T-helper 9 cell (primary cell): ENCODE data around the gene CDH13.

ENCODE experiments used
- DNase-seq: peaks from one replicate; pipeline ENCODE4 v3.0.0-alpha.2; 2020

CDH13 gene

DNA sequence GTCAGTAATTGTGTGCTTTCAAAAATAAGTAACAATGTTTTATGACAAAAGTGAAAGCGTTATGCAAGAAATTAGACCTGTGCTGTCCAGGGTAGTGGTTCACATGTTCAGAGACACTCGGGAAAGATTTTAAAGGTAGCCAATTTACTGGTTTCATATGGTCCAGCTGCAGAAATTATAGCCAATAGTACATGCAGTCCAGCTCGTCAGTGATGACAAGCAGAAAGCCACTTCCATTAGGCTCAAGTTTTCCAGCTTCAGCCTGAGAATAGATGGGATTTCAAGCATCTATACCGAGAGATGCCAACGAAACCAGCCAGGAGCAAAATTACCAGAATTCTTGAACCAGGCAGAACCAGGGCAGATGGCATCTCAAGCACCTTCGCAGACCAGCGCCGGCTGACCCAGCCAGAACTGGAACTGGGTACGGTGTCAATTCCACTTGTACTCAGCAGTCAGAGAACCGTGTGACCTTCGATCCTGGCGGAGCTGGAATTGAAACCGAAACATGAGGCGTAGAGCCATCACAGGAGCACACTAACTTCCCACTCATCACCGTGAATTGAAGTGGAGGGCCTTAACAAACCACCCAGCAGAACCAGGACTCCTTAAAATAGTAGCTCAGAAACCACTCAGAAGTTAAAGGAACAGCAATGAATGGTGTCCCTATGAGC is 973.2 kb downstream of the CDH13 start:
- DNase-seq, result no peak

DNA sequence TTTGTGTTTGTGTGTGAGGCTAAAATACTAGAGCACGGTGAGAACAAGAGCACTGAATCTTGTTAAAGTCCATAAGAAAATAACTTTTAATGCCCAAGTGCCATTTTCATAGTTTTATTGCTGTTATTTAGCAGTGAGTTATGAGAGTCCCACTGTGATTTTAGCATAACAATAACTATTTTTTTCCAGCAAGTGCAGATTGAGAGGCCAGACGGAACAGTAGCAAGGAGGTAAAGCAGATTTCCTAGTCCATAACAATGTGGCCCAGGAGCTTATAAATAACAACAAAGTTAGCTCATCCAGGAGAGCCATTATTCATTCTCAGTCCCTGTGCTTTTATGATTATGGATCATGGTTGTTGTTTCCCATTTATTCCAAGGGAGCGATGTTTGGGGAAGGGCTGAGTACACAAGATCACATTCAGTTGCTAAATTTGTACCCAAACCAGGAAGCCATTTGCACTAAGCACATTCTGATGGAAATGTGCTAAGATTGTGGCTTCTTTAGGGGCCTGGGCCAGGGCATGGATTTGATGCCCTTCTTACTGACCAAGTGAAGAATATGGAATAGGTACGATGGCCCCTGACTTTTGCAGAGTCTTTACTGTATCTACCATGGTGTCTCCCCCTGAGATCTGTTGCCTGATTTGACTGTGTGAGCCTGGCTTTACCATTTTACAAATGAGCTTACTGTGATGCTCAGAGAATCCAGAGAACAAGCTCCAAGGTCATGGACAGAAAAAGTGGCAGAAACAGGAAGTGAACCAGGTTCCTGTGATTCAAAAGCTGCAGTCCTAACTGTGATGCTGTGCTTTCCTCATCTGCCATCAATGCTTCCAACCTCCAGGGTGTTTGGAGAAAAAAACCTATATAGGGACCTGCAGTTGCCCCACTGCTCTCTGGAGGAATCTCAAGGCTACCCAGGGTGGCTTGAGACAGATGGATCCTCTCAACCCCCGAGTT is 976.3 kb downstream of the CDH13 start:
- no peak for DNase-seq

DNA sequence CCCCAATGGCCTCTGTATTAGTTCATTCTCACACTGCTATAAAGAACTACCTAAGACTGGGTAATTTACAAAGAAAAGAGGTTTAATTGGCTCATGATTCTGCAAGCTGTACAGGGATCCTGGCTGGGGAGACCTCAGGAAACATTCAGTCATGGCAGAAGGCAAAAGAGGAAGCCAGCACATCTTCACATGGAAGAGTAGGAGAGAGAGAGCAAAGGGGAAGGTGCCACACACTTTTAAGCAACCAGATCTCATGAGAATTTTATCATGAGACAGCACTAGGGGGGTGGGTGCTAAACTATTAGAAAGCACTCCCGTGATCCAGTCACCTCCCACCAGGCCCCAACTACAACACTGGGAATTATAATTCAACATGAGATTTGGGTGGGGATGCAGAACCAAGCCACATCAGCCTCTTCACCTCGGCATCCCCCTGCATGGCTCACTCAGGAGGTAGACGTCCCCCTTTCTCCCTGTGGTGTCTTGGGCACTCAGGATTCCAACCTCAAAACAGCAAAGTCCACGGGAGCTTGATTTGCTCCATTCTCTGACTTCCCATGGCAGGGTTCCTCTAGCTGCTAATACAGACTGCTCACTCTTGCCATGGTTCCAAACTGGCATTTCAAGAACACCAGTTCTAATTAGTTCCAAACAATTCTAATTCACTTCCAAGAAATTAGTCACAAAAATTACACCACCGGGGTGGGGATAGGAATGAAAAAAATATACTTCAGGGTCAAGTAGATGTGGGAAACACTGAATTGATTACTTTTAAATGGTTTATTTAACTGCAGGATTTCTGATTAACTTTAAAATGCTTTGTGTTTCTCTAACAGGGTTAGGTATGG is 977.2 kb downstream of the CDH13 start:
- no peak for DNase-seq

DNA sequence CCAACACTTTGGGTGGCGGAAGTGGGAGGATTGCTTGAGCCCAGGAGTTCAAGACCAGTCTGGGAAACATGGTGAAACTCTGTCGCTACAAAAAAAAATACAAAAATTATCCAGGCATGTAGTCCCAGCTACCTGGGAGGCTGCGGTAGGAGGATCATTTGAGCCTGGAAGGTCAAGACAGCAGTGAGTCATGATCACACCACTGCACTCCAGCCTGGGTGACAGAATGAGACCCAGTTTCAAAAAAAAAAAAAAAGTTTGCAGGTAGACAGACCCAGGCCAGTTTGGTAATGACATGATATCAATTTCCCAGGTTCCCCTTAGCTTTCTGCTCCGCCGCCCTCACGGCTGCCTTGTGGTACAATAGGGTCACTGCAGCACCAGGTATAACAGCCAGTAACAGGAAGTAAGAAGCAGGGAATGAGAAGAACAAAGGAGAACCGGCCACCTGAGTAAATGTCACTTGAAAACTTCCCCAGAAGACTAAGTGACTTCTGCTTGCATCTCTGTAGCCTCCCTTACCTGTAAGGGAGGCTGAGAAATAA is 979.8 kb downstream of the CDH13 start:
- no peak for DNase-seq

DNA sequence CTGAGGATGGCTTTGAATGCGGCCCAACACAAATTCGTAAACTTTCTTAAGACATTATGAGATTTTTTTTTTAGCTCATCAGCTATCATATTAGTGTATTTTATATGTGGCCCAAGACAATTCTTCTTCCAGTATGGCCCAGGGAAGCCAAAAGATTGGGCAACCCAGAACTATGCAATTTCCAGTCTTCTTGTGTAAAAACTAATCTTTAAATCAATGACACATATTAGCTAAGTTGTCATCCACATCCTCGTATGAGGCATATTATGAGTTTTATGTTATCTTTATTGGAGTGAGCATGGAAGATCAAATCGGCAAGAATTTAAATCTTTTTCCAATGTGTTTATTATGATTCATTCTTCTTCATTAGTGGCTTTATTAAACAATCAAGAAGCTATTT is 982.4 kb downstream of the CDH13 start:
- DNase-seq, result no peak

DNA sequence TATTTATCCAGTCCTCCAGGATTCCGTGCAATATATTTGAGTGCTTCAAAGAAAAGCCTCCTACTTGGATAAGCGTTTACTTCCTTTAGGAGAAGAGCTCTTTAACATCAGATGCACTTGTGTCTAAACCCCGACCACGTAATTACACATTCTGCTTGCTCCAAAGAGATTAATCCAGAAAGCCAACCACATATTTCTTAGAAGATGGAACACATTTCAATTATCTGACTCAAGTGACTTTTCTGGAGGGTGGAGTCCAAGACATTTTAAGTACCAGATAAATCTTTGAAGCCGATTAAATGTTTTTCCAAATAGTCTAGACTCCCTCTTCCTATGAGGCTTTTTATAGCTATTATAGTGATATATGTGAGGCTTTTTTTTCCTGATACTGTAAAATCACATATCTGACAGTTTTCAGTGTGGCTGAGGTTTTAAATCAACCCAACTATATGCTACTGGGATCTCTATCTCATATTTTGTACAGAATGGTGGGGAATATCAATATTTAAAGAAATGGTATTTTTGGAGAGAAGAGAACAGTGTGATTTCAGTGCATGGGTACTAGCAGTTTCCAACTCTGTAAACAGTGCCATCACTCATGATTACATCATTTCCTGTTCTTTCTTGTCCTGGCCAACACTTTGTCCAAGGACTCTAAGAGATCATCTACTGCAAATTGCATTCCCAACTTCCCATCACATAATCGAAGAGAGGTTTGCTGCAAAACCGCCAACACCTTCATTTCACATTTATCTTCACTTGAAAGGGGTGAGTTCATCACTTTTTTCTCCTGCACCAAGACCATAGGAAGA is 988.6 kb downstream of the CDH13 start:
- DNase-seq, result no peak

DNA sequence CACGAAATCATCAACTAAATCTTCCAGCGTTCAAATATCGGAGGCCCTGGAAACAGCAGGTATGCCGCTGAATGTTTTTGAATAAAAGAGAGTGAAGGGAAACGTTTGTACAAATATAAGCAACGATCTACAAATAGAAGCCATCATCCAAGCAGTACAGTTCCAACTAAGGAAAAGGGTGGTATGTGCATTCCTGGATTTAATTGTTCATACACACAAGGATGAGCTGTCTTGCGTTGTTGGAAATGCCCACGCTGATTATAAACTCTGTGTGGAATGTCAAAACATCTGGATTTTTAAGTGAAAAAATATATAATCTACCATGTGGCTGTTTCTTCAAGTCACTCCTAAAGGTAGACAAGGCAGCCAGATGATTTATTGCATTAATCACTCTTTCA is 989.2 kb downstream of the CDH13 start:
- DNase-seq, result no peak

DNA sequence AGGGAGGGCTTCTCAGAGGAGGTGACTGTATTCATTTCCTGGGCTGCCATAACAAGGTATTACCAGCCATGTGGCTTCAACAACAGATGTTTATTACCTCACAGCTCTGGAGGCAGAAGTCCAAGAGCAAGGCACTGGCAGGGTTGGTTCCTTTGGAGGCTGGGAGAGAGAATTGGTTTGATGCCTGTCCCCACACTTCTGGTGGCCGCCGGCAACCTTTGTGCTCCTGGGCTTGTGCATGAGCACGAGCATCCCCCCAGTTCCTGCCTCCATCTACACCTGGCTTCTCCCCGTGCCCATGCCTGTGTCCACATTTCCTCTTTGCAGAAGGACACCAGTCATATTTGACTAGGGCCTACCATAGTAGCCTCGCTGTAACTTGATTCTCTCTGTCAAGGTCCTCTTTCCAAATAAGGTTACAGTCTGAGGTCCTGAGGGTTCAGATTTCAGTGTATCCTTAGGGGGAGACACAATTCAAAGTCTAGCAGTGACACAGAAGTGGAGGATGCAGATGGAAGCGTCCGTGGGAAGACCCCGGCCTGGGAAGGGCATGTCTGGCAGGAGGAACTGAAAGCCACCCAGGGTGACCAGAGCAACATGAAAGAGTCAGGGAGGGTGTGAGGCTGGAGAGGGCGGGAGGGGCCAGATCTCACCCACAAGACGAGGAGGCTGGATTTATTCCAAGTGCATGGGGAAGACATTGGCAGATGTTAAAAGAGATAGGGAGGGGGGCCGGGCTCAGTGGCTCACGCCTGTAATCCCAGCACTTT is 992.8 kb downstream of the CDH13 start:
- DNase-seq, result no peak

DNA sequence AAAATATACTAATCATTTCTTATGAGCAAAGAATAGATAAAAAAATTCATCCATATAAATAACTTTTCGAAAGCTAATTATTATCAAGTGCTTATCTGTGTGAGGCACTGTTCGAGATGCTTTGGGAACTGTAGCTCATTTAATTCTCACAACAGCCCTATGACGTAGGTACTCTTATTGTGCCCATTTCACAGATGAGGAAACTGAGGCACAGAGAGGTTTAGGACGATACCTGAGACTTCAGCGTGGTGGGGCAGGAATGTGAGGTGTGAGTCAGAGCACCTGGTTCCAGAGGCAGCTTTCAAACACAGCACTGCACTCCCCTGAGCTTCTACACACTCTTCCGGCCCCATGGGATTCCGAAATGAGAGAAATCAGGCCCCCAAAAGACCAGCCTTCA is 995.2 kb downstream of the CDH13 start:
- DNase-seq, result no peak

DNA sequence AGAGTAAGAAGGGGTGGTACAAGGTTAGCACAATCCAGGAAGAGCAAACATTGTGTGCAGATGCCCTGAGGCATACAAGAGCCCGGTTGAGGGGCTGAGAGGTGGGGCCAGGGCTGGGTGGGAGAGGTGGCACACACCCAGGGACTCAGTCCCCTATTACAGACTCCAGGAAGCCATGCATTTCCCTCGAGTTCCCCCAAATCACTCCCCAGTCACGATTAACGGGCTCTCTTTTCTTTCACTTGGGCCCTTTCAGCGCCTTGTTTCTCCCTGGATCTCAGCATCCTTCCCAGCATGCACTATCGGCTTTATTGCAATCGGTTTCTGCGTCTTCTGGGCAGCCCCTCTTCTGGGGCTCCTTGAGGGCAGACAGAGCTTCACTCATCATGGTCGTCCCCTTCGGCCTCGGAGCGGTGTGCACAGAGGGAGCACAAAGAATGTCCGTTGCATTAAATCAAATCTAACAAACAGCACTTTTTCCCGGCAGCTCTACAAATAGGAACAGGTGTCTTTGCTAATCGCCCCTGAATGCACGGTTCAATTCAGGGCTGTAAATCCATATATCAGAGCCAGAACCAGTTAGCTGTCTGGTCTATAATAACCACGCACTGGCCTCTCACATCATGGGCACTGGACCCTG is 996.4 kb downstream of the CDH13 start:
- DNase-seq, result no peak

DNA sequence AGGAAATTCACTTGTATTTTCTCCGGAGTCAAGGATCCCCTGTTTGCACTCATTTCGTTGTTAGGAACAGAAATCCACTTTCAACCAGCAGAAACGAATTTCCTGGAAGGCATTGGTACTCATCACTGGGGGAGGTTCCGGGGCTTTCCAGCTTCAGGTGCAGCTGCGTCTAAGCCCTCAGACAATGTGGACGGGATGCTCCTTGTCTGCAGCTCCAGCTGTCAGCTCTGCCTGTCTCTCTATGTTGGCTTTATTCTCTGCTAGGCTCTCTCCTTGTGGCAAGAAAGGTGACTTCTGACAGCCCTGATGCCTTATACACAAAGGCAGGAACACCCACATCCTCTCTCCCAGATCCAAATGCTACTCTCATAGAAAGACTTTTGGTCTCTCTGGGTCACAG is 997.1 kb downstream of the CDH13 start:
- no peak for DNase-seq

DNA sequence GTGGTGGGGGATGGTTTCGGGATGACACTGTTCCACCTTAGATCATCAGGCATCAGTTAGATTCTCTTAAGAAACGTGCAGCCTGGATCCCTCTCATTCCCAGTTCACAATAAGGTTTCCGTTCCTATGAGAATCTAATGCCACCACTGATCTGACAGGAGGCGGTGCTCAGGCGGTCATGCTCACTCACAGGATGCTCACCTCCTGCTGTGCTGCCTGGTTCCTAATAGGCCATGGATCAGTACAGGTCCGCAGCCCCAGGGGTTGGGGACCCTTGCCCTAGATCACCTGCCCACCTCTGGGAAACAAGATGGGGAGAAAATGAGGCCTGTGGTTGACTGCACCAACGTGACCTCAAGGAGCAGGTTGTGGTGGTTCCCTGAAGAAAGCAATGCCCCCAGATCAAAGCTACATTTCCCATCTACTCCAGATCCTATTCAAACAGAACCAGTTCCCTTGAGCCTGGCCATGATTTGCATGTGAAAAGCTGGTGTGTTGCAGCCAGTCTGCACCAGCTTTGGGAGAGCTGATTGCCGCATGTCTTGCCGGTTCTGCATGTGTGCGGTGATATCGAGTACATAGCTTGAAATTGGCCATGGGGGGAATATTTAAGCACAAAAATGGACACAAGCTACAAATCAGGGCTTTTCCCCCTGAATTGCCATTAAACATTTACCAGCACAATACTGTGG is 997.8 kb downstream of the CDH13 start:
- no peak for DNase-seq

DNA sequence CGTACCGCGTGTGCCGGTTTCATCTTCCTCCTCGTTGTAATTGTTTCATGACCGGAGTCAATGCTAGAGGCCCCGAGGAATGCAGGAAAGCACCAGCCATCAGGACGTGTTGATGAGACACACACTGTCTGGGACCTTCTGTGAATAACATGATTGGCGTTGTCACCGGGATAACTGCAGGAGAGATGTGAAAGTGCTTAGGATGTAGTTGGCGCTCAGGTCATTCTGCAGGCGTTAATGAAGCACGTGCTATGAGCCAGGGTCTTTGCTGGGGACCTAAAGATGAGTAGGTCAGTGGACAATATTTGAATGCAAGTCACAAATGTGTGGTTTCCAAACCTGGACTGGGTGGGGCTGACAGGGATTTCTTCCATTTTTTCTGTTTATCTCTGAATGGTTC is 999.4 kb downstream of the CDH13 start:
- no peak for DNase-seq

DNA sequence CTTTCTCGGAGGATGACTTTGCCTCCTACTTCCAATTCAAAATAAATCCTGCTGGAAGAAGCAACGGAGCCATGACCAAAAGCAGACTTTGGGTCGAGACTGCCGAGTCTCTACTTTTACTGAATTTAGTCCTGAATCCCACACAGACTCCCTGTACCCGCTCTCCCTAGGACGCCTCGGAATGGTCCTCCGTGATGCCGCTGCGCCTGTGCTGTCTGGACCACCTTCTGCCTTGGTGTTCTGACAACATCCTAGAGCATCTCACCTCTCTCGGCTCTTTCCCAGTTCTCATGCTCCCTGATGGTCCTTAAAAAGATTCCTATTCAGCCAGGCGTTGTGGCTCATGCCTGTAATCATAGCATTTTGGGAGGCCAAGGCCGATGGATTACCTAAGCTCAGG is 999.9 kb downstream of the CDH13 start:
- no peak for DNase-seq

DNA sequence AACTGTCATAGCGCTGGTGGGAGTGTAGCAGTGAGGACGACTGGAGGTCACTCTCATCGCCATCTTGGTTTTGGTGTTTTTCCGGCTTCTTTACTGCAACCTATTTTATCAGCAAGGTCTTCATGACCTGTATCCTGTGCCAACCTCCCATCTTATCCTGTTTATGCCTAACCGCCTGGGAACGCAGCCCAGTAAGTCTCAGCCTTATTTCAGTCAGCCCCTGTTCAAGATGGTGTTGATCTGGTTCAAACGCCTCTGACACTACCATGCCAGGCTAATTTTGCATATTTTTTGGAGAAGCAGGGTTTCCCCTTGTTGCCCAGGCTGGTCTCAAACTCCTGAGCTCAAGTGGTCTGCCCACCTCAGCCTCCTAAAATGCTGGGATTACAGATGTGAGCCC is 1001.2 kb downstream of the CDH13 start:
- DNase-seq, result no peak

DNA sequence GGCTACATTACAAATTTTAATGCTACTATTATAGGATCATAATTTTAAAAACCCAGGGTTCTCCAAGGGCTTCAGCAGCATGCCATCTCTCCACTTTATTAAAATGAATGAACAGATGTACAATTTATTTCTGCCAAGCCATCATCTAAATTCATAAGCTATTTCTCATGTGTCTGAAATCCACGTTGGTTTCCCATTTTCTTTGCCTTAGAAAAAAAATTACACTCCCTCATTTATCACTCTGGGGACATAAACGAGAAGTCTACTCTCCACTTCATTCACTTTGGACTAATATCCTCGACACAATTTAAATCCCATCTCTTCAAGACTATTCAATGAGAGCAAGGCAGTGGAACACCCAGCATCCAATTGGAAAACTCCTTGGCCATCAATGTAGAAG is 1002.7 kb downstream of the CDH13 start:
- DNase-seq, result no peak

DNA sequence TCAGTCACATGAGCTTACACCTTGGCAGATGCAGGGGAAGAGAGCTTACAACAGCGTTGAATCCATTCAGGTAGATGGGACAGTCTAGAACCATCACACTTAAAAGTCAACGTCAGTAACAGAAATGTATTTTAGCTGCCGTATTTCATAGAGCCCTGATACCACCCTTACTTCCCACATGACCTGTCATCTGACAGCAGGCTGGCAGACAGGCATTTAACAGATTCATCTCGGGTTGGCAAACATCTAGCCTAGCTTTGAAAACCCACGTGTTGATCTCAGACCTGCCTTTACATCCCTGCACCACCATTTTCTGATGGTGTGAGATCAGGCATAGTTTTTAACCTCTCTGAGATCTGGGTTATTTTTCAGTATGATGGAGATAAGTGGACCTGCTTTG is 1003.1 kb downstream of the CDH13 start:
- no peak for DNase-seq

DNA sequence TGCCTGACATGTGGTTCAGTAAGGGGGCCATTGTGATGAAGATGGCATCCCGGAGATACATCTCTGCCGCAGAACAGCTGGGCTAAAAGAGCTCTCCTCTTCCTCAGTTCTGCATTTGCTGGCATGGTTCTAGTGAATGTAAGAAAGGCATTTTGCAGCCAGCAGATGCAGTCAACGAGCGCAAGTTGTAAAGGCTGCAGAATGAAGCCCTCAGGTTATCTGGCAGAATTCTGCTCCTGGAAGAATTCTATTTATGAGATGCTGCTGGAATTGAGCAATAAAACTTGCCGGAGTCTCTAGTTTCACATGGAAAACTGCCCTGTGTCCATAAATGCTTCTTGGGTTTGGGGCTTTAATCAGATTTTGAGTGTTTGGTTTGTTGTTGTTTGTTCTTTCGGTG is 1004.2 kb downstream of the CDH13 start:
- no peak for DNase-seq

DNA sequence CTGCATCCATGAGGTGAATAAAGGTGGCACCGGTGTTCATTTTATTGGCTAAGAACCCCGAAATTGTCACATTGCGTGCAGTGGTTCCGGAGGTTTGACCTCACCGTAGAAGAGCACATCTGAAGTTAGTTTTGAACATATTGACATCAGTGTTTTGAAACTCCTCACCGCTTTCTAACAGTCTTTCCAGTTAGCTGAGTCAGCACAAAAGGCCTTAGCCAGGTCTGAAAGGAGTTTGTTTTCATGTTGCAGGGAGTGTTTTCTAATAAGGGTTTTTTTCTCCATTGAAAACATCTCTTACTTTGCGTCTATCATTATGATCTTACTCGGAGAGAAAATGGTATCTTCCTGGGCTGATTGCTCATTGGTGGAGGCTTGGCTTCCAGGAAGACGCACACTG is 1006.5 kb downstream of the CDH13 start:
- DNase-seq, result no peak

DNA sequence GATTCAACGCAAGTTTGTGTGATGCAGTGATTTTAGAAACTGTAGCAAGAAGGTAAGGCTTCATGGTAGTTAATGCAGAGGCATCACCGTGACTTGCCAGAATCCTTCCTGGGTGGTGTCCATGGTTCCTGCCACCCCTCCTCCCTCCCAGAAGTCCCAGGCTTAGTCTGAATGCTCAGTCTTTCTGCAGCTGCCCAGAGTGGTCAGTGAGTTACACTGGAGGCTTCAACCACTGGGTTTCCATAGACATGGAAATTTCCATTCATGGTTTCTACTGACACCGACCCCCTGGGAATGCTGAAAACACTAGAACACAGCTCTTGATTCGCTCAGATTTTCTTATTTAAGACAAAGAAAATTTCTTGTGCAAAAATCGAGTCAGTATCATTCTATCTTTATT is 1021.6 kb downstream of the CDH13 start:
- DNase-seq, result no peak
